PC-3 (cell line): Measurements from ENCODE around the gene HOXC5. TPM values are rescaled to one million over a fixed set of nuclear protein-coding genes. Genes with fewer than 3 reads are reported as not detected.

Experiments used
- ATAC-seq: fragments of 200-7000 bp; cut with Tn5 transposase; 2 replicates; pipeline ENCODE4 v1.9.1; 2020; ENCODE audit warnings: mild to moderate bottlenecking, moderate library complexity
- BruUV-seq: library from RNA; stranded (reverse); fragments of 400-500 nt; replicated peaks from 2 replicates; lab custom pipeline; 2021; lab: Mats Ljungman, UMichigan
- CTCF ChIA-PET: fragments of 300-600 bp; sonication (Branson Sonifier 250); formaldehyde crosslinking; loops from one replicate; lab custom pipeline; 2022; ENCODE audit warnings: antibody characterized with exemption; lab: Charles Lee
- POLR2A ChIA-PET: fragments of 300-600 bp; sonication (Branson Sonifier 250); formaldehyde crosslinking; loops from one replicate; lab custom pipeline; 2022; ENCODE audit warnings: antibody characterized with exemption; ENCODE audit not compliant: unreplicated experiment; lab: Charles Lee
- DNase-seq: peaks from one replicate; pipeline ENCODE4 v3.0.0-alpha.2; 2015
- H2AFZ ChIP-seq: fragments of 300-600 bp; sonication (generic); 2 replicates; pipeline ENCODE4 v1.6.0; 2016; ENCODE audit warnings: antibody characterized with exemption, low read length
- H3F3A ChIP-seq: fragments of 300-600 bp; sonication (generic); one replicate; pipeline ENCODE4 v1.6.0; 2017; ENCODE audit warnings: antibody characterized with exemption, low read length, control low read depth, mild to moderate bottlenecking; ENCODE audit not compliant: unreplicated experiment
- H3K27ac ChIP-seq: fragments of 300-600 bp; sonication (generic); 2 replicates; pipeline ENCODE4 v1.5.1; 2016; ENCODE audit warnings: mild to moderate bottlenecking, low read length
- H3K27me3 ChIP-seq: fragments of 300-600 bp; sonication (generic); 2 replicates; pipeline ENCODE4 v1.6.1; 2016; ENCODE audit warnings: low read length, mixed read lengths
- H3K36me3 ChIP-seq: fragments of 300-600 bp; sonication (generic); 2 replicates; pipeline ENCODE4 v1.6.1; 2016; ENCODE audit warnings: low read depth, mixed run types, low read length, mixed read lengths
- H3K4me1 ChIP-seq: fragments of 300-600 bp; sonication (generic); 2 replicates; pipeline ENCODE4 v1.5.1; 2016; ENCODE audit warnings: low read length; ENCODE audit not compliant: insufficient read depth
- H3K4me2 ChIP-seq: fragments of 300-600 bp; sonication (generic); 2 replicates; pipeline ENCODE4 v1.6.0; 2016; ENCODE audit warnings: low read length
- H3K4me3 ChIP-seq: fragments of 300-600 bp; sonication (generic); 2 replicates; pipeline ENCODE4 v1.5.1; 2016; ENCODE audit warnings: mild to moderate bottlenecking, low read length, mixed read lengths
- H3K79me2 ChIP-seq: fragments of 300-600 bp; sonication (generic); 2 replicates; pipeline ENCODE4 v1.6.1; 2017; ENCODE audit warnings: low read length, mixed read lengths
- H3K9ac ChIP-seq: fragments of 300-600 bp; sonication (generic); 2 replicates; pipeline ENCODE4 v1.6.0; 2016; ENCODE audit warnings: mild to moderate bottlenecking, low read length
- H3K9me2 ChIP-seq: fragments of 300-600 bp; sonication (generic); replicated peaks from 2 replicates; pipeline ENCODE4 v1.6.1; 2016; ENCODE audit warnings: mixed run types, low read length, mixed read lengths
- H3K9me3 ChIP-seq: fragments of 300-600 bp; sonication (generic); 2 replicates; pipeline ENCODE4 v1.6.1; 2016; ENCODE audit warnings: low read length, mixed read lengths
- H4K20me1 ChIP-seq: fragments of 300-600 bp; sonication (generic); 2 replicates; pipeline ENCODE4 v1.6.1; 2016; ENCODE audit warnings: low read length, mixed read lengths
- CTCF ChIP-seq: fragments of 300-600 bp; sonication (generic); conservative IDR thresholded peaks from 2 replicates; pipeline ENCODE4 v1.5.1; 2017; ENCODE audit warnings: antibody characterized with exemption, low read depth, mild to moderate bottlenecking, low read length
- EZH2 ChIP-seq: fragments of 300-600 bp; sonication (generic); IDR thresholded peaks from one replicate; pipeline ENCODE4 v1.6.1; 2017; ENCODE audit warnings: antibody characterized with exemption, mild to moderate bottlenecking, low read length; ENCODE audit not compliant: unreplicated experiment
- EZH2phosphoT487 ChIP-seq: fragments of 300-600 bp; sonication (generic); IDR thresholded peaks from 2 replicates; pipeline ENCODE4 v1.6.1; 2018; ENCODE audit warnings: mild to moderate bottlenecking, antibody characterized with exemption, low read length, borderline replicate concordance
- intact Hi-C: fragments of 100-400 bp; cut with micrococcal nuclease; formaldehyde crosslinking; loops from 2 replicates; pipeline ENCODE4 v1.9.0; 2023
- total RNA-seq: library from RNA; depleted of rRNA; stranded (reverse); fragments of >200 nt; gene quantifications from 2 replicates; pipeline ENCODE4 v1.2.3, GENCODE V29; 2014

HOXC5 gene
- total RNA-seq, 1 experiment from 2014 or later, result 0.26 TPM

- Histone ChIP-seq H3K9ac (no peak overlapping the region), H3K4me2 (no peak overlapping the region), H3K36me3 (no peaks in the 10 kb centered on the region), H3K9me3 (no peaks in the 10 kb centered on the region), H3K4me1 (peaks cover 11% of the 10 kb centered on the region), H3K4me3 (no peak overlapping the region), H2AFZ (no peak overlapping the region), H3F3A (no peaks in the 10 kb centered on the region), H3K27me3 (no peaks in the 10 kb centered on the region), H3K79me2 (no peaks in the 10 kb centered on the region), H4K20me1 (no peaks in the 10 kb centered on the region), H3K9me2 (no peaks in the 10 kb centered on the region), H3K27ac (no peak overlapping the region)
- DNase-seq (no peak), ATAC-seq (no peak)
- no TSS peak for BruUV-seq
- intact Hi-C loops, result no loop called here
- CTCF ChIA-PET, result interaction anchor here (0.5 kb wide), 1 partner anchor 17 kb away, joined by 13 read pairs; no protein-coding TSS in a partner anchor
- POLR2A ChIA-PET, result no interaction called here
- no peak for TF ChIP-seq CTCF
- no peak for TF ChIP-seq EZH2phosphoT487
- no peak for TF ChIP-seq EZH2
Observed at GRCh38 chr12:54038284-54038870, 5.5 kb downstream of the HOXC5 start.

GRCh38 chr12:54038871-54039414 is 6.1 kb downstream of the HOXC5 start:
- H3K79me2 ChIP-seq, result no peaks in the 10 kb centered on the region
- H3K9ac ChIP-seq, result no peak overlapping the region
- H3K9me2 ChIP-seq, result no peaks in the 10 kb centered on the region
- no peak overlapping the region for H2AFZ ChIP-seq
- no peak overlapping the region for H3K27ac ChIP-seq
- H3K4me1 ChIP-seq, result peaks cover 11% of the 10 kb centered on the region
- ChIA-PET POLR2A (no interaction called here), CTCF (interaction anchor here (0.5 kb wide), 1 partner anchor 16 kb away, joined by 13 read pairs; no protein-coding TSS in a partner anchor)
- no TSS peak for BruUV-seq
- intact Hi-C loops, result no loop called here
- H3K9me3 ChIP-seq, result no peaks in the 10 kb centered on the region
- TF ChIP-seq EZH2phosphoT487, result no peak
- TF ChIP-seq CTCF, result no peak
- TF ChIP-seq EZH2, result no peak
- ATAC-seq (peak; percentile 33), DNase-seq (peak; percentile 56)
- no peaks in the 10 kb centered on the region for H3K36me3 ChIP-seq
- H3K4me3 ChIP-seq, result no peak overlapping the region
- H3F3A ChIP-seq, result no peaks in the 10 kb centered on the region
- no peak overlapping the region for H3K4me2 ChIP-seq
- H3K27me3 ChIP-seq, result no peaks in the 10 kb centered on the region
- H4K20me1 ChIP-seq, result no peaks in the 10 kb centered on the region
